ENCODE measurements around the gene TMEM178B.
"Not testable (repeated sequence)": the region's sequence is repeated elsewhere in the genome, so short reads cannot be mapped to it uniquely, and the experiment has no call there.

Gene TMEM178B

GRCh38 chr7:141381794-141382427 is 308.0 kb downstream of the TMEM178B start:
- TF ChIP-seq GATA1 (IDR thresholded peaks at IDR 0.05; ENCODE audit: low read depth, low read length) (no peak), POLR2A (IDR thresholded peaks at IDR 0.05; ENCODE audit: low read length) (no peak)
- no peak for DNase-seq

- DNase-seq, result not testable (repeated sequence)
These were observed 309.5 kb downstream of the TMEM178B start for GRCh38 chr7:141383356-141383755.

GRCh38 chr7:141386881-141387280 is 313.0 kb downstream of the TMEM178B start:
- TF ChIP-seq POLR2A (IDR thresholded peaks at IDR 0.05; ENCODE audit: low read length) (no peak), GATA1 (IDR thresholded peaks at IDR 0.05; ENCODE audit: low read depth, low read length) (no peak)
- DNase-seq, result no peak

GRCh38 chr7:141387521-141388217 is 313.8 kb downstream of the TMEM178B start:
- TF ChIP-seq GATA1 (IDR thresholded peaks at IDR 0.05; ENCODE audit: low read depth, low read length) (no peak), POLR2A (IDR thresholded peaks at IDR 0.05; ENCODE audit: low read length) (no peak)
- DNase-seq, result no peak

GRCh38 chr7:141389140-141389796 is 315.4 kb downstream of the TMEM178B start:
- TF ChIP-seq POLR2A (IDR thresholded peaks at IDR 0.05; ENCODE audit: low read length) (no peak), GATA1 (IDR thresholded peaks at IDR 0.05; ENCODE audit: low read depth, low read length) (no peak)
- no peak for DNase-seq

- DNase-seq, result no peak
- TF ChIP-seq GATA1 (IDR thresholded peaks at IDR 0.05; ENCODE audit: low read depth, low read length) (no peak), POLR2A (IDR thresholded peaks at IDR 0.05; ENCODE audit: low read length) (no peak)
These were observed 316.5 kb downstream of the TMEM178B start for GRCh38 chr7:141390339-141390738.

DNA sequence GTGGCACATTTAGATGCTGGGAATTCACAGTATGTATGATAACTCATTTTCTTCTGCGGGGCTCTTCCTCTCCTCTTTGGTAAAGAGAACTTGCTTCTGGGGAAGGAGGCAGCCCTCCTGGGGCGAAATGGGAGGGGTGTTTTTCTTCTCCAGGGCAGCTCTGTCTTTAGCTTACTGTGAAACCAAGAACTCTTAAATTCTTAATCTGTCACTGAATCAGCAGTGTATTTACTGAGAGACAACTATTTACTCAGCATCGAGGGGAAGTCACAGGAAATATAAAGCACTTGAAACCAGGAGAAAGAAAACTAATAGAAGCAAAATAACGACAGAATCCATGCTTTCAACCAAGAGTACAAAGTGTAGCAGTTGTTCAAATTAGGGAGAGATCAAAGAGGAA is 319.2 kb downstream of the TMEM178B start:
- no peak for DNase-seq
- TF ChIP-seq POLR2A (IDR thresholded peaks at IDR 0.05; ENCODE audit: low read length) (no peak), GATA1 (IDR thresholded peaks at IDR 0.05; ENCODE audit: low read depth, low read length) (no peak)

DNA sequence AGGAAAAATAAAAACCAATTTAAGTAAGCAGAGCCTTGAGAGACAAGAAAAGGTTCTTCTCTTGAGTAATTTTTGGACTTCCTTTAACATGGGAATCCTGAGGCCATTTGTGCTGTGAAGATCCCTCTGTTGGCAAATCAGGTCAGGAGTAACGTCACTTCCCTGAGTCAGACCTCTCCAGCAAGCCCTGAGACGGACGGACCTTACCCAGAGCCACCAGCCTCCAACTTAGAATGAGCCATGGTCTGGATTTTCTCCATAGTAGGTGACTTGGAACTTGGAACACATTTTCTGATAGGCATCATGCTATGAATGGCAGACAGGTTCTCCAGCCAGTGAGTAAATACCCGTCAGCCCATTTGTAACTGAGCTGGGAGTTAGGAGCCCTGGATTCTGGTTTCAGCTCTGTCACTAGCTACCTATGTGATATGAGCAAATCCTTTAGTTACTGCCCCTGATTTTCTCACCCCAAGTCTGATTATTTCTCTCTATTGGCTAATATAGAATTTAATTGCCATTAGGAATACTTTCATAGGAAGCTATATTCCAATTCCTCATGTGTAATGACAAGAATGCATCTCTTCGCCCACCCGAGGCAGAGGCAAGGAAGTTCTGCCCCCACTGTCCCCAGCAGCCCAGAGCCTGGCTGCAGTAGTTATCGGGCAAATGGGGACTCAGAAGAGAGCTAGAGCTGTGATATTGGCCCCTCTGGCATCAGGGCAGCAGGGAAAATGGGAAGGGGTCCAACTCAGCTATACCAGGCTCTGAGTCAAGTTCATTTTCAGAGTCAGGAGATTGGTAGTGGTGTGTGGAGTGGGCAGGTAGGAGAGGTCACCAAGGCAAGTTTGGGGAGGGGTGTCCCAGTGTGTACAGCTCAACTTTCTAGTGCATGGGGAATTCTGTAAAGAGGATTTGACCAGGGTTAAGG is 323.6 kb downstream of the TMEM178B start:
- no peak for DNase-seq
- TF ChIP-seq POLR2A (IDR thresholded peaks at IDR 0.05; ENCODE audit: low read length) (no peak), GATA1 (IDR thresholded peaks at IDR 0.05; ENCODE audit: low read depth, low read length) (no peak)

DNA sequence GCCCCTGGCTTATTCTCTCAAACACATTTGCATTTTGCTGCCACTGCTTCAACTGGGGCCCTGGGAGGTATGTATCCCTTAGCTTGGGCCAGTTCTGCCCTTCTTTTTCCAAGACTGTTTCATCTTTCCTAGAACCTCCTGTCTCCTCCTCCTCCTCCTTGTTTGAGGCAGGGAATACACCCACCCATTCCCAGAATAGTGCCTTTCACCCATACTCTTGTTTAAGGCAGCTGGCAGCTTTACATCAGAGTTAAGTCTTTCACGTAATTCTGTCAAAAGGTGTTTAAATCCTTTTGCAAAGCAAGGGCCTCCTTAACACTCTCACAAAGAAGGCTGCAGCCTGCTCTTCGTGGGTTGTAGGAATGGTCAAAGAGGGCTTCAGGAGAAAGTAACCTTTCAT is 326.5 kb downstream of the TMEM178B start:
- no peak for DNase-seq
- TF ChIP-seq POLR2A (IDR thresholded peaks at IDR 0.05; ENCODE audit: low read length) (no peak), GATA1 (IDR thresholded peaks at IDR 0.05; ENCODE audit: low read depth, low read length) (no peak)

DNA sequence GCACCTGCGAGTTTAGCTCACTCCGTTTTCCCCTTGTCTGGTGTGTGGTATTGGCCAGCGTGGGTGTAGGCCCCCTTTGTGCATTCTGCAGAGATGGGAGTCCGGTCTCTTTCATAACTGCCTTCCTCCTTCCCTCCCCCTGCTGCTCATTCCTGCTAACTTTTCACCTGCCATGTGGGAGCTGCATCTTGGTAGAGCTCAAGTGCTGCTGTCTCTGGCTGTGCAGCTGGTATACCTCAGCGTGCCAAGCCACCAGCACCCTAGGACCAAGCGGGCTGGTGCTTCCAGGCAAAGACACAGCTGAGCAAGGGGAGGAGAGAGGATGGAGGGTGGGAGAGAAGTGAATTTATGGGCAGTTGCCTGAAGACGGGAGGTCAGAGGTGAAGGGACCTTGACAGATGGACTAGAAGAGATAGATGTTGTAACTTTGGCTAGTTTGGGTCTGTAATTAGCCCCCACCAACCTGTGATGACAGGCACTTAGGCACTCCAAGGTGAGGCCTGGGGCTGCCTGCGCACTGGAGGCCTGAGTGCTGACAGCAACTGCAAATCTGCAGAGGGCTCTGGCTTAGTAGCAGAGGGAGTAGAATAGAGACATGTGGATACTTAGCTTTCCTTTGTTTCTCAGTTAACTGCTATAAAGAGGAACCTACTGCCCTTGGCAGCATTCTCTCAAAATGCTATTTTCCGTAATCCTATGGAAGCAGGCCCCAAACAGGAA is 328.6 kb downstream of the TMEM178B start:
- DNase-seq, result no peak
- no peak for TF ChIP-seq GATA1 (IDR thresholded peaks at IDR 0.05; ENCODE audit: low read depth, low read length)
- TF ChIP-seq POLR2A (IDR thresholded peaks at IDR 0.05; ENCODE audit: low read length), result no peak

DNA sequence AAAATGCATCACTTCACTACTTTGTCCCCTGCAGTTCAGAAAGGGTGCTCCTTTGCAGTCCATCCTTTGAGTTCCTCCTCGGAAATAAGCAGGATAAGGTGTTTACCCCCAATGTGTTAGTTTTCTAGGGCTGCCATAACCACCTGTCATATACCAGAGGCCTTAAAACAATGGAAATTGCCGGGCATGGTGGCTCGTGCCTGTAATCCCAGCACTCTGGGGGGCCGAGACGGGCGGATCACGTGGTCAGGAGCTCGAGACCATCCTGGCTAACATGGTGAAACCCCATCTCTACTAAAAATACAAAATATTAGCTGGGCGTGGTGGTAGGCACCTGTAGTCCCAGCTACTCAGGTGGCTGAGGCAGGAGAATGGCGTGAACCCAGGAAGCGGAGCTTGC is 330.0 kb downstream of the TMEM178B start:
- not testable (repeated sequence) for DNase-seq

GRCh38 chr7:141406347-141406746 is 332.5 kb downstream of the TMEM178B start:
- DNase-seq, result no peak
- TF ChIP-seq POLR2A (IDR thresholded peaks at IDR 0.05; ENCODE audit: low read length), result no peak
- no peak for TF ChIP-seq GATA1 (IDR thresholded peaks at IDR 0.05; ENCODE audit: low read depth, low read length)

DNA sequence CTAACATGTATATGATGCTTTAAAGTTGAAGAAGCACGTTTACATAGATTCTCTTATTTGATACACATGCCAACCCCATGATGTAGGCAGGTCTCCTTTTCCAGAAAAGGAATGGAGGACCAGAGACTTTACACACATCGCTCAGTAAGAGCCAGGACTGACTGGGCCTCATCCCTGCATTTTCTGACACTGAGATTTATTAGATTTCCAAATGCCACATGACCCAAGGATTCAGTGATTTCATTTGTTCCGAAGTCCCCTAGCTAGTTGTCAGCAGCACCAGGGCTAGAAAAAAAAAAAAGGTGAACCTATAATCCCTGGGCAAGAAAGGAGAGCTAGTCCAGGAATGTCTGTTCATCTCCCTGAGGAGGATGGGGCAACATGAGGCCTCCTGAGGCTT is 334.0 kb downstream of the TMEM178B start:
- TF ChIP-seq GATA1 (IDR thresholded peaks at IDR 0.05; ENCODE audit: low read depth, low read length), result no peak
- TF ChIP-seq POLR2A (IDR thresholded peaks at IDR 0.05; ENCODE audit: low read length), result no peak
- no peak for DNase-seq
